Endothelial cell of umbilical vein (primary cell): ENCODE data around the gene NLRC3.

Experiments used
- EZH2 ChIP-seq: IDR thresholded peaks from 2 replicates; pipeline ENCODE4 v1.6.1; 2012; ENCODE audit warnings: borderline replicate concordance, low read depth, mild to moderate bottlenecking, moderate library complexity, low read length, inconsistent platforms; ENCODE audit not compliant: severe bottlenecking
- JUN ChIP-seq: IDR thresholded peaks from 2 replicates; pipeline ENCODE4 v1.6.1; 2011; ENCODE audit warnings: borderline replicate concordance, low read depth; ENCODE audit not compliant: insufficient read length, insufficient read depth
- POLR2A ChIP-seq: IDR thresholded peaks from 2 replicates; pipeline ENCODE4 v1.6.1; 2012; ENCODE audit warnings: low read depth, mild to moderate bottlenecking, control low read depth, low read length
- POLR2AphosphoS5 ChIP-seq: IDR thresholded peaks from 2 replicates; pipeline ENCODE4 v1.6.1; 2012; ENCODE audit warnings: low read depth, mild to moderate bottlenecking, control low read depth, low read length, moderate library complexity; ENCODE audit not compliant: insufficient read depth
- TF ChIP-seq, protein P1 (sequence below), 2 donors: IDR thresholded peaks; 1 replicate in 1 of 2; 2 replicates in 1 of 2; pipeline ENCODE4 v1.5.1; 2011; ENCODE audit warnings: low read length in 2 of 2, mild to moderate bottlenecking in 2 of 2, moderate library complexity in 2 of 2, control low read depth in 1 of 2, inconsistent platforms in 1 of 2, low read depth in 1 of 2; ENCODE audit not compliant: insufficient read depth in 1 of 2; ENCODE audit errors: extremely low read depth in 1 of 2
- TF ChIP-seq, protein P2 (sequence below): IDR thresholded peaks from 2 replicates; pipeline ENCODE4 v1.6.1; 2011; ENCODE audit not compliant: insufficient read depth, insufficient read length

DNA sequence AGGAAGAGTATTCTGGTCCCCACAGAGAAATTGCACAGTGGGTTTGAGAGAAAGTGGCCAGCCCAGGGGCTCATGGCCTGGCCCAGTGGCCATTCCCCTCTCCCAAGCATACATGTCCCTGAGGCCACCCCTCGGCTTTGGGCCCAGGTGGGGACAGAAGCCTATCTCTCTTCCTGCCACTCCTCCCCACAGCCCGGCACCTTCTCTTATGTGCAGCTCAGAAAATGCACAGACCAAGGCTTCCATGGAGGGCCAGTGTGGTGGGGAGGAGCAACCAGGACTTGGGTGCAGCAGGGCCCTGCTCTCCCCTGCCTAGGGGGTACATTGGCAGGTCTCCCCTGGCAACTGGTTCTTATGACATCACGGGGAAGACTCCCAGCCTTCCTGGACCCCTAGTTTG, 82.0 kb downstream of the NLRC3 start, which contains the start of gene C16orf90:
- TF ChIP-seq POLR2A = no peak
- TF ChIP-seq, protein P1, sequence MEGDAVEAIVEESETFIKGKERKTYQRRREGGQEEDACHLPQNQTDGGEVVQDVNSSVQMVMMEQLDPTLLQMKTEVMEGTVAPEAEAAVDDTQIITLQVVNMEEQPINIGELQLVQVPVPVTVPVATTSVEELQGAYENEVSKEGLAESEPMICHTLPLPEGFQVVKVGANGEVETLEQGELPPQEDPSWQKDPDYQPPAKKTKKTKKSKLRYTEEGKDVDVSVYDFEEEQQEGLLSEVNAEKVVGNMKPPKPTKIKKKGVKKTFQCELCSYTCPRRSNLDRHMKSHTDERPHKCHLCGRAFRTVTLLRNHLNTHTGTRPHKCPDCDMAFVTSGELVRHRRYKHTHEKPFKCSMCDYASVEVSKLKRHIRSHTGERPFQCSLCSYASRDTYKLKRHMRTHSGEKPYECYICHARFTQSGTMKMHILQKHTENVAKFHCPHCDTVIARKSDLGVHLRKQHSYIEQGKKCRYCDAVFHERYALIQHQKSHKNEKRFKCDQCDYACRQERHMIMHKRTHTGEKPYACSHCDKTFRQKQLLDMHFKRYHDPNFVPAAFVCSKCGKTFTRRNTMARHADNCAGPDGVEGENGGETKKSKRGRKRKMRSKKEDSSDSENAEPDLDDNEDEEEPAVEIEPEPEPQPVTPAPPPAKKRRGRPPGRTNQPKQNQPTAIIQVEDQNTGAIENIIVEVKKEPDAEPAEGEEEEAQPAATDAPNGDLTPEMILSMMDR (IDR thresholded peaks at IDR 0.05; ENCODE audit: extremely low read depth in 1 of 2, insufficient read depth in 1 of 2, low read depth in 1 of 2, low read length in 2 of 2) = no peak
- no peak for TF ChIP-seq EZH2
- TF ChIP-seq POLR2AphosphoS5 = no peak
- TF ChIP-seq, protein P2, sequence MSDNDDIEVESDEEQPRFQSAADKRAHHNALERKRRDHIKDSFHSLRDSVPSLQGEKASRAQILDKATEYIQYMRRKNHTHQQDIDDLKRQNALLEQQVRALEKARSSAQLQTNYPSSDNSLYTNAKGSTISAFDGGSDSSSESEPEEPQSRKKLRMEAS = no peak
- no peak for TF ChIP-seq JUN
